Pancreas (tissue), 10 donors: Measurements from ENCODE around the gene MRPS18B. TPM values are rescaled to one million over a fixed set of nuclear protein-coding genes. Genes with fewer than 3 reads are reported as not detected.

ENCODE experiments used
- ATAC-seq, 4 donors: fragments of 200-7000 bp; cut with Tn5 transposase; one replicate each; pipeline versions ENCODE4 v1.8.0 to v1.9.1; 2020; ENCODE audit warnings: mild to moderate bottlenecking in 4 of 4, moderate library complexity in 4 of 4
- DNase-seq, 6 donors: peaks; one replicate each; pipeline ENCODE4 v3.0.0-alpha.2; 2020
- FAIRE-seq: peaks from 2 replicates; lab custom pipeline; 2012; peaks lifted over from hg19 to GRCh38; lab: Jason Lieb, UNC
- H3K27ac ChIP-seq, 4 donors: fragments of 200-600 bp; sonication (generic); 1 replicate in 3 of 4; 2 replicates in 1 of 4; pipeline versions ENCODE4 v1.5.0 to v1.8.0; 2020
- H3K27me3 ChIP-seq, 4 donors: fragments of 200-600 bp; one replicate each; pipeline ENCODE4 v1.8.0; 2021
- H3K36me3 ChIP-seq, 3 donors: fragments of 200-600 bp; sonication (generic) in 1 of 3; one replicate each; pipeline versions ENCODE4 v1.5.0 to v1.8.0; 2020 to 2021
- H3K4me1 ChIP-seq, 3 donors: fragments of 200-600 bp; one replicate each; pipeline ENCODE4 v1.8.0; 2021
- H3K4me3 ChIP-seq, 4 donors: fragments of 200-600 bp; sonication (generic) in 2 of 4; one replicate each; pipeline versions ENCODE4 v1.5.0 to v1.8.0; 2020 to 2021
- H3K9me3 ChIP-seq, 4 donors: fragments of 200-600 bp; one replicate each; pipeline ENCODE4 v1.8.0; 2021
- CTCF ChIP-seq, 4 donors: fragments of 200-600 bp; sonication (generic) in 3 of 4; IDR thresholded peaks; one replicate each; pipeline versions ENCODE4 v1.5.0 to v1.8.0; 2021; ENCODE audit warnings: antibody characterized with exemption in 4 of 4
- WGBS, 2 donors: extraction: QIAGEN DNeasy Blood & Tissue Kit; methylation state at CpG; one replicate each; pipeline ENCODE4 v1.1.7; 2013; 5-methylcytosine and 5-hydroxymethylcytosine counted together
- intact Hi-C, 3 donors: fragments of 100-400 bp; cut with DNase I; formaldehyde crosslinking; loops; one replicate each; pipeline versions ENCODE4 v1.11.1 to v1.14.2; 2022
- polyA plus RNA-seq, 2 donors: library from polyadenylated mRNA; stranded (reverse); fragments of 200-250 nt; gene quantifications; one replicate each; pipeline ENCODE4 v1.2.3, GENCODE V29; 2013
- total RNA-seq, 6 donors: library from RNA; stranded (reverse); fragmentation: NEBNext Ultra II Directional in 4 of 6; extraction: Animal tissue kit (Norgen Biotek cat#: 25700) in 4 of 6; gene quantifications; one replicate each; pipeline versions ENCODE4 v1.2.1 to v1.2.4, GENCODE V29; 2021 to 2023
- donor health status: healthy with polysubstance abuse.
- donor health status: DM: no; HTN: no; CAD: no; lungs with moderate emphysema.
- donor health status: DM: no; HTN: no; CAD: no.
- donor health status: control.
- donor health status: control.
- donor health status: Bipolar disorder and iron deficiency.
- donor health status: DM: yes; HTN: yes; CAD: no.
- donor health status: DM: no; HTN: no; CAD: no.
- donor health status: DM: no; HTN: no; CAD: no.
- donor health status: DM: yes; HTN: yes; CAD: no.

Gene MRPS18B
- total and polyA plus RNA-seq, 8 donors, result 22.9 to 41.1 (median 29.1) TPM

DNA sequence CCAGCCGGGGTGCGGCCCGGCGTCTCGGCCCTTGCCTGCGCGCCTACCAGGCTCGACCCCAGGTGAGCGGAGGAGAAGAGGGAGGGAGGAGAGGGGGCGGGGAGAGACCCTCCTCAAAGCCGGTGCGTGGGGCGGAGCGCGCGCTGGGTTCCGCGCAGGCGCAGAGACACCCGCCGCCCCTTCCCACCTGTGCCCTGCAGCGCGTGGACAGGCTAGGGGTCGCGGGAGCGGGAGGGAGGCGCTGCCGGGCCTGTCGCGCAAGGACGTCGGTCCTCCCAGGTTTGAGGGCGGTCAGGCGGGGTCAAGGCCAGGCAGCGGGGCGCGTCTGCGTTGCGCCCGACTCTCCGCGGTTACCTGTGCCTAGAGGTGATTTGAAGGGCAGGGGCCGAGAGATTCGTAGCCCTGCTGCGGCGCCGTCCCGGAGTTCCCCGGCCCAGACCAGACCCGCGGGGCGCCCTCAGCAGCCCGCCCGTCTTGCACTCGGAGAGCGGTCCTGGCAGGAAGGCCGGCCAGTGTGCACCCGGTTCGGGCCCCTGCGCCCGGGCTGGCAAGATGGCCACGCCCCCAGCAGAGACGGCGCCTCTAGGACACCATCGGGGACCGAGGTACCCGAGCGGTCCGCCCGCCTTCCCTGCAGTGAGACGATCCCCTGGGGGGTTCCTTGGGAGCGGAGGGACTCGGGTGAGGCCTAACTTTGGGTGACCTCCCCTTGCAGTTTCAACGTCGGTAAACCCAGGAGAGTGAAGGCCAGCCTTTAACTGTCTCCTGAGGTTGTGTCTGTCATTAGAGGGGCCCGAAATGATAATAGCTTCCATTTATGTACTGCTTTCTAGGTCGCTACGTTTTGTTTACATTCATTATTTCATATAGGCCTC, 29.8 kb downstream of the MRPS18B start:
- no peak for TF ChIP-seq CTCF (IDR thresholded peaks at IDR 0.05)
- Histone ChIP-seq H3K27ac (peak overlapping the region; percentile 83 to 89 (median 85)), H3K36me3 (peaks cover 0 to 14% (median 4%) of the 10 kb centered on the region in 3 donors), H3K9me3 (no peaks in the 10 kb centered on the region), H3K27me3 (no peaks in the 10 kb centered on the region), H3K4me1 (peaks cover 0 to 9% (median 0%) of the 10 kb centered on the region in 3 donors), H3K4me3 (peak overlapping the region; percentile 71 to 90 (median 85))
- DNase-seq (peak; percentile 69 to 92 (median 82)), ATAC-seq (peak; percentile 83 to 89 (median 84)), FAIRE-seq (no peak)
- 0 to 1% methylated on average over 66 to 78 of the region's 78 CpGs for WGBS, 2 donors
- intact Hi-C loops, result no loop called here

GRCh38 chr6:30651143-30651542, 33.5 kb downstream of the MRPS18B start:
- no peak for TF ChIP-seq CTCF (IDR thresholded peaks at IDR 0.05)
- DNase-seq, result no peak
- peaks cover 0 to 8% (median 0%) of the 10 kb centered on the region in 3 donors for H3K4me1 ChIP-seq
- peaks cover 0 to 49% (median 33%) of the 10 kb centered on the region in 3 donors for H3K36me3 ChIP-seq
- intact Hi-C loops, result no loop called here
- H3K27ac ChIP-seq, result no peak overlapping the region
- H3K4me3 ChIP-seq, result no peak overlapping the region
- H3K27me3 ChIP-seq, result no peaks in the 10 kb centered on the region
- ATAC-seq, result no peak
- no peaks in the 10 kb centered on the region for H3K9me3 ChIP-seq
- 89 to 94% methylated on average over 12 of the region's 12 CpGs for WGBS, 2 donors
- FAIRE-seq, result no peak

DNA sequence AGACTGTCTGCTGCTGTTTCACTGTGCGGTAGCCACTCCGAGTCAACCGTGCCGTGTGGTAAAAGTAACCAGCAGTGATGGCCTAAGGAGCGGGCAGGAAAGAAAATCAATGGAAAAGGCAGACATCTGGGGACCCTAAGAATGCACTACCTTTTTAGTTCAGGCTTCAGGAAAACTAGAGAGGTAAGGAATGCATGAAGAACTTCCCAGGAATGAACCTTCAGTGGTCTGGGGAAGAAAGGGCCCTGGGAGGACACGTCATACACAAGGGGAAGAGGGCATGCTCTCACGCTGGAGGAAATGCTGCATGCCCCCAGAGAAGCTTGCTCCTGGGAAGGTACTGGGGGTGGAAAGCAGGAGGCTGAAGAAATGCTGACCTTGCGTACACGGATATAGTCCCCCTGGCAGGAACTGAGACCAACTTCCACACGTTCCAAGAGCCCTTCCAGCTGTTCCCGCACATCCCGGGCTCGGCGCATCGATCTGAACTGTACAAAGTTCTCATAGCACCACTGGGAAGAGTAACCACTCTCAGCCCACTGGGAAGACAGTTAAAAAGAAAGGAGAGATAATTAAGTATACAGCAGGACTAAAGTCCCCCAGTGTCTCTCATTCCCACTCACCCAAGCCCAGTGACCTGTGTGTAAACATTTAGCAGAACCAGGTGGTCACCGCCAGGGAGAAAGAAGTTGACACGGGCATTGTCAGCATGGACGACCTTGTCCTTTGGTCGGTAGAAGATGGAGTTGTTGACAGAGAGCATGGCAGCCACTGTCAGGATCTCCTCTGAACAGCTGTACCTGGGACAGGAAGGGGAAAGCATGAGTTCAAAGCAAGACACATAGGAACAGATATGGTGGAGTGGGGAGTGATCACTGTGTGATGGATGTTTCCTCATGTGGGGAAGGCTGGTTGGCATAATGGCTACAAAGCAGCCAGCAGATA, 37.4 kb downstream of the MRPS18B start:
- Histone ChIP-seq H3K4me1 (no peaks in the 10 kb centered on the region), H3K4me3 (no peak overlapping the region), H3K27ac (no peak overlapping the region), H3K36me3 (peaks cover 0 to 71% (median 54%) of the 10 kb centered on the region in 3 donors), H3K27me3 (no peaks in the 10 kb centered on the region), H3K9me3 (no peaks in the 10 kb centered on the region)
- DNase-seq (no peak), FAIRE-seq (no peak), ATAC-seq (no peak)
- 82 to 84% methylated on average over 19 of the region's 19 CpGs for WGBS, 2 donors
- no peak for TF ChIP-seq CTCF (IDR thresholded peaks at IDR 0.05)
- intact Hi-C loops, result no loop called here

DNA sequence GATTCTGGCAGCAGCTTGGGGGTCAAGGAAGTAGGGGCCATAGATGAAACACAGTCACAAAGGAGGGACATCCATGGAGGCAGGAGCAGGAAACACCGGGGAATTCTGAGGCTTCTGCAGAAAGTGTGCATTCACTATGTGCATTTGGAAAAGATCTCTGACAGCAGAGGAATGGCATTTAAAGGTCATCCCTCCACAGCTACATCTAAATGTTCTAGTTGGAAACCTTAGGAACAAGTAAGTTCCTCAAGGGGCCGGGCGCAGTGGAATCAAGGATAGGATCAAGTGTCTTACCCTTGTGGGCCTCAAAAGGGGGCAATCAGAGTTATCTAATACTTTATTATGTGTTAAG, 38.1 kb downstream of the MRPS18B start:
- no peak overlapping the region for H3K27ac ChIP-seq
- no peak for TF ChIP-seq CTCF (IDR thresholded peaks at IDR 0.05)
- 93 to 99% methylated on average over 3 of the region's 3 CpGs for WGBS, 2 donors
- peaks cover 0 to 77% (median 54%) of the 10 kb centered on the region in 3 donors for H3K36me3 ChIP-seq
- intact Hi-C loops, result no loop called here
- H3K4me1 ChIP-seq, result no peaks in the 10 kb centered on the region
- H3K9me3 ChIP-seq, result no peaks in the 10 kb centered on the region
- ATAC-seq, result no peak
- H3K4me3 ChIP-seq, result no peak overlapping the region
- H3K27me3 ChIP-seq, result no peaks in the 10 kb centered on the region
- no peak for FAIRE-seq
- no peak for DNase-seq
